ENCODE measurements around the gene CNIH3. TPM values are rescaled to one million over a fixed set of nuclear protein-coding genes. Genes with fewer than 3 reads are reported as not detected.

CNIH3 gene
- total and polyA plus RNA-seq, 10 of the 15 experiments (the other 5 are each of a cell fraction or from before 2014, with no cell fraction given) = 0.77 to 5.8 (median 1.8) TPM

DNA sequence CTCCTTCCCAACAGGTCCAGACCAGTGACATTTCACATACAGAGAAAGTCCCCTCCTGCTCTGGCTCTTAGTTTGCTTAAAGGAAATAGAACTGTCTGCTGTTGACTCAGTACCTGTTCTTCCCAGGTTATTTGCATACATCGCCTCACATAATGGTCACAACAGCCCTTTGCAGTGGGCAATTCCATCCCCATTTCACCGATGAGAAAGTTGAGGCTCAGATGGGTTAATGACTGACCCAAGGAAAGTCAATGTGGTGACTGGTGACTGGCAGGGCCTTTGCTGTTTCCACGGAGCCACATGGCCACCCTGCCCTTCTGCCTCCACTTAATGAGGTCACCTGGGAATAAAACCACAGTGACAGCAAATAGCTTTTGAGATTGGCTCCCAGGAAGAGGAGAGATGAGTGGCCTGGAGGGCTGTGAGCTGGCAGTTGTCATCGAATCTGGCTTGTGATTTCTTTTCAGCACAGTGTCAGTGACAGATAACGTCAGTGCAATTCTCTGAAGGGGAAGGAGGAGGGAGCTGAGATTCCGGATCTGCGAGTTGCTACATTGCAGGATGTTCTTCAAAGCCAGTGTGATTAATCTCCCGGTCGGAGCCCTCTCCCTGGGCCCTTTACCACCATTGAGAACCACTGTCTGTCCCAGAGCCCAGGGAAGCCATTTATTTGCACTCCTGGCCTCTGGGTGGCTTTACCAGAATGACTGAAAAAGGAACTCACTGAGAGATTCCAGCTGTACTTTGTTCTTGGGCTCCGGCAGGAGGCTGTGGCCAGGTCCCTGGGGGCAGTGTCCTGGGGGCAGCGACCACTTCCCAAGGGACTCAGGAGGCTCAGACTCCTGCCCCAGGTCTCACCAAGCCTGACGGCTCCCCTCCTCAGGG lies 117.2 kb downstream of the CNIH3 start (continued):
- TF ChIP-seq, protein P1, sequence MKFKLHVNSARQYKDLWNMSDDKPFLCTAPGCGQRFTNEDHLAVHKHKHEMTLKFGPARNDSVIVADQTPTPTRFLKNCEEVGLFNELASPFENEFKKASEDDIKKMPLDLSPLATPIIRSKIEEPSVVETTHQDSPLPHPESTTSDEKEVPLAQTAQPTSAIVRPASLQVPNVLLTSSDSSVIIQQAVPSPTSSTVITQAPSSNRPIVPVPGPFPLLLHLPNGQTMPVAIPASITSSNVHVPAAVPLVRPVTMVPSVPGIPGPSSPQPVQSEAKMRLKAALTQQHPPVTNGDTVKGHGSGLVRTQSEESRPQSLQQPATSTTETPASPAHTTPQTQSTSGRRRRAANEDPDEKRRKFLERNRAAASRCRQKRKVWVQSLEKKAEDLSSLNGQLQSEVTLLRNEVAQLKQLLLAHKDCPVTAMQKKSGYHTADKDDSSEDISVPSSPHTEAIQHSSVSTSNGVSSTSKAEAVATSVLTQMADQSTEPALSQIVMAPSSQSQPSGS (IDR thresholded peaks at IDR 0.05; ENCODE audit: low read length) = peak; percentile 49; the same call in 1 of the 2 replicates
- no peak for TF ChIP-seq SIX5 (IDR thresholded peaks at IDR 0.05; ENCODE audit: low read depth, low read length, severe bottlenecking)
- 0 out of 2 replicates have a peak, but pooled peaks have one; percentile 43 for TF ChIP-seq ESRRA (IDR thresholded peaks at IDR 0.05; ENCODE audit: low read length)
- TF ChIP-seq, protein P2, sequence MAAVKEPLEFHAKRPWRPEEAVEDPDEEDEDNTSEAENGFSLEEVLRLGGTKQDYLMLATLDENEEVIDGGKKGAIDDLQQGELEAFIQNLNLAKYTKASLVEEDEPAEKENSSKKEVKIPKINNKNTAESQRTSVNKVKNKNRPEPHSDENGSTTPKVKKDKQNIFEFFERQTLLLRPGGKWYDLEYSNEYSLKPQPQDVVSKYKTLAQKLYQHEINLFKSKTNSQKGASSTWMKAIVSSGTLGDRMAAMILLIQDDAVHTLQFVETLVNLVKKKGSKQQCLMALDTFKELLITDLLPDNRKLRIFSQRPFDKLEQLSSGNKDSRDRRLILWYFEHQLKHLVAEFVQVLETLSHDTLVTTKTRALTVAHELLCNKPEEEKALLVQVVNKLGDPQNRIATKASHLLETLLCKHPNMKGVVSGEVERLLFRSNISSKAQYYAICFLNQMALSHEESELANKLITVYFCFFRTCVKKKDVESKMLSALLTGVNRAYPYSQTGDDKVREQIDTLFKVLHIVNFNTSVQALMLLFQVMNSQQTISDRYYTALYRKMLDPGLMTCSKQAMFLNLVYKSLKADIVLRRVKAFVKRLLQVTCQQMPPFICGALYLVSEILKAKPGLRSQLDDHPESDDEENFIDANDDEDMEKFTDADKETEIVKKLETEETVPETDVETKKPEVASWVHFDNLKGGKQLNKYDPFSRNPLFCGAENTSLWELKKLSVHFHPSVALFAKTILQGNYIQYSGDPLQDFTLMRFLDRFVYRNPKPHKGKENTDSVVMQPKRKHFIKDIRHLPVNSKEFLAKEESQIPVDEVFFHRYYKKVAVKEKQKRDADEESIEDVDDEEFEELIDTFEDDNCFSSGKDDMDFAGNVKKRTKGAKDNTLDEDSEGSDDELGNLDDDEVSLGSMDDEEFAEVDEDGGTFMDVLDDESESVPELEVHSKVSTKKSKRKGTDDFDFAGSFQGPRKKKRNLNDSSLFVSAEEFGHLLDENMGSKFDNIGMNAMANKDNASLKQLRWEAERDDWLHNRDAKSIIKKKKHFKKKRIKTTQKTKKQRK (IDR thresholded peaks at IDR 0.05; ENCODE audit: low read depth, low read length) = no peak
- no peak for TF ChIP-seq ASH2L (IDR thresholded peaks at IDR 0.05; ENCODE audit: borderline replicate concordance, low read depth)
- peak; percentile 43 for TF ChIP-seq RAD51 (IDR thresholded peaks at IDR 0.05)
- TF ChIP-seq, protein P3, sequence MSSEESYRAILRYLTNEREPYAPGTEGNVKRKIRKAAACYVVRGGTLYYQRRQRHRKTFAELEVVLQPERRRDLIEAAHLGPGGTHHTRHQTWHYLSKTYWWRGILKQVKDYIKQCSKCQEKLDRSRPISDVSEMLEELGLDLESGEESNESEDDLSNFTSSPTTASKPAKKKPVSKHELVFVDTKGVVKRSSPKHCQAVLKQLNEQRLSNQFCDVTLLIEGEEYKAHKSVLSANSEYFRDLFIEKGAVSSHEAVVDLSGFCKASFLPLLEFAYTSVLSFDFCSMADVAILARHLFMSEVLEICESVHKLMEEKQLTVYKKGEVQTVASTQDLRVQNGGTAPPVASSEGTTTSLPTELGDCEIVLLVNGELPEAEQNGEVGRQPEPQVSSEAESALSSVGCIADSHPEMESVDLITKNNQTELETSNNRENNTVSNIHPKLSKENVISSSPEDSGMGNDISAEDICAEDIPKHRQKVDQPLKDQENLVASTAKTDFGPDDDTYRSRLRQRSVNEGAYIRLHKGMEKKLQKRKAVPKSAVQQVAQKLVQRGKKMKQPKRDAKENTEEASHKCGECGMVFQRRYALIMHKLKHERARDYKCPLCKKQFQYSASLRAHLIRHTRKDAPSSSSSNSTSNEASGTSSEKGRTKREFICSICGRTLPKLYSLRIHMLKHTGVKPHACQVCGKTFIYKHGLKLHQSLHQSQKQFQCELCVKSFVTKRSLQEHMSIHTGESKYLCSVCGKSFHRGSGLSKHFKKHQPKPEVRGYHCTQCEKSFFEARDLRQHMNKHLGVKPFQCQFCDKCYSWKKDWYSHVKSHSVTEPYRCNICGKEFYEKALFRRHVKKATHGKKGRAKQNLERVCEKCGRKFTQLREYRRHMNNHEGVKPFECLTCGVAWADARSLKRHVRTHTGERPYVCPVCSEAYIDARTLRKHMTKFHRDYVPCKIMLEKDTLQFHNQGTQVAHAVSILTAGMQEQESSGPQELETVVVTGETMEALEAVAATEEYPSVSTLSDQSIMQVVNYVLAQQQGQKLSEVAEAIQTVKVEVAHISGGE (CRISPR knock-in tag; IDR thresholded peaks at IDR 0.05) = no peak
- TF ChIP-seq FOXK2 (IDR thresholded peaks at IDR 0.05) = no peak
- TF ChIP-seq FOS (IDR thresholded peaks at IDR 0.05; ENCODE audit: borderline replicate concordance, extremely low read depth, insufficient read length) = no peak
- TF ChIP-seq NR2F1 (conservative IDR thresholded peaks at IDR 0.05) = peak; percentile 63
- TF ChIP-seq, protein P4, sequence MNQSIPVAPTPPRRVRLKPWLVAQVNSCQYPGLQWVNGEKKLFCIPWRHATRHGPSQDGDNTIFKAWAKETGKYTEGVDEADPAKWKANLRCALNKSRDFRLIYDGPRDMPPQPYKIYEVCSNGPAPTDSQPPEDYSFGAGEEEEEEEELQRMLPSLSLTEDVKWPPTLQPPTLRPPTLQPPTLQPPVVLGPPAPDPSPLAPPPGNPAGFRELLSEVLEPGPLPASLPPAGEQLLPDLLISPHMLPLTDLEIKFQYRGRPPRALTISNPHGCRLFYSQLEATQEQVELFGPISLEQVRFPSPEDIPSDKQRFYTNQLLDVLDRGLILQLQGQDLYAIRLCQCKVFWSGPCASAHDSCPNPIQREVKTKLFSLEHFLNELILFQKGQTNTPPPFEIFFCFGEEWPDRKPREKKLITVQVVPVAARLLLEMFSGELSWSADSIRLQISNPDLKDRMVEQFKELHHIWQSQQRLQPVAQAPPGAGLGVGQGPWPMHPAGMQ (IDR thresholded peaks at IDR 0.05; ENCODE audit: borderline replicate concordance) = no peak
- TF ChIP-seq IKZF1 (conservative IDR thresholded peaks at IDR 0.05) = peak; percentile 89
- TF ChIP-seq SMARCA5 (IDR thresholded peaks at IDR 0.05) = peak; percentile 100
- TF ChIP-seq NR2C2 (IDR thresholded peaks at IDR 0.05; ENCODE audit: borderline replicate concordance, control insufficient read depth, insufficient read length, low read depth) = no peak
- TF ChIP-seq ZNF384 (IDR thresholded peaks at IDR 0.05; ENCODE audit: borderline replicate concordance, low read depth, low read length) = no peak
- no peak for TF ChIP-seq SRF (IDR thresholded peaks at IDR 0.05; ENCODE audit: low read depth in 2 of 2, low read length in 2 of 2)
- TF ChIP-seq, protein P5, sequence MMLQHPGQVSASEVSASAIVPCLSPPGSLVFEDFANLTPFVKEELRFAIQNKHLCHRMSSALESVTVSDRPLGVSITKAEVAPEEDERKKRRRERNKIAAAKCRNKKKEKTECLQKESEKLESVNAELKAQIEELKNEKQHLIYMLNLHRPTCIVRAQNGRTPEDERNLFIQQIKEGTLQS (IDR thresholded peaks at IDR 0.05; ENCODE audit: borderline replicate concordance, extremely low read depth, low read depth, low read length) = no peak

Data from GM12878 (cell line).